ENCODE measurements around the gene ADAM8. TPM values are rescaled to one million over a fixed set of nuclear protein-coding genes. Genes with fewer than 3 reads are reported as not detected.
"Not testable (repeated sequence)": the region's sequence is repeated elsewhere in the genome, so short reads cannot be mapped to it uniquely, and the experiment has no call there.

The ADAM8 gene
- total and polyA plus RNA-seq, 4 donors: 4.4 to 79.2 (median 27.4) TPM

- no peak overlapping the region for H3K4me3 ChIP-seq
- H3K36me3 ChIP-seq (ENCODE audit: control insufficient read depth in 4 of 4, insufficient read depth in 4 of 4, low read length in 4 of 4): no peaks in the 10 kb centered on the region
- no peak for ATAC-seq (ENCODE audit: insufficient read depth, low FRiP score)
- peaks cover 0 to 7% (median 0%) of the 10 kb centered on the region in 4 donors for H3K9me3 ChIP-seq (ENCODE audit: control insufficient read depth in 4 of 4, insufficient read depth in 3 of 4, low read length in 3 of 4)
- H3K27ac ChIP-seq (ENCODE audit: low read depth in 1 of 2, low read length in 1 of 2): no peak overlapping the region
- no peak for TF ChIP-seq CTCF (IDR thresholded peaks at IDR 0.05; ENCODE audit: control extremely low read depth, extremely low read depth)
- H3K4me1 ChIP-seq (ENCODE audit: control insufficient read depth in 5 of 5, insufficient read depth in 5 of 5, low read length in 5 of 5): peaks cover 0 to 20% (median 0%) of the 10 kb centered on the region in 5 donors
- H3K27me3 ChIP-seq (ENCODE audit: control insufficient read depth in 3 of 3, insufficient read depth in 3 of 3, low read length in 2 of 3): peaks cover 32 to 67% (median 35%) of the 10 kb centered on the region in 3 donors
- no peak overlapping the region for H3K9ac ChIP-seq (ENCODE audit: insufficient read depth in 1 of 2, low read length in 2 of 2)
- no peak for DNase-seq
- 2 to 4% methylated on average over 39 to 48 of the region's 48 CpGs for WGBS, 2 donors
Observed at GRCh38 chr10:133235265-133235855, 41.3 kb downstream of the ADAM8 start.

- WGBS, 2 donors: 32 to 42% methylated on average over 7 to 8 of the region's 10 CpGs
- peaks cover 35 to 67% (median 38%) of the 10 kb centered on the region in 3 donors for H3K27me3 ChIP-seq (ENCODE audit: control insufficient read depth in 3 of 3, insufficient read depth in 3 of 3, low read length in 2 of 3)
Observed at GRCh38 chr10:133234796-133235195, 41.9 kb downstream of the ADAM8 start.

GRCh38 chr10:133231946-133232574, 44.6 kb downstream of the ADAM8 start:
- no peaks in the 10 kb centered on the region for H3K36me3 ChIP-seq (ENCODE audit: control insufficient read depth in 4 of 4, insufficient read depth in 4 of 4, low read length in 4 of 4)
- no peak for TF ChIP-seq CTCF (IDR thresholded peaks at IDR 0.05; ENCODE audit: control extremely low read depth, extremely low read depth)
- H3K27ac ChIP-seq (ENCODE audit: low read depth in 1 of 2, low read length in 1 of 2): no peak overlapping the region
- H3K9ac ChIP-seq (ENCODE audit: insufficient read depth in 1 of 2, low read length in 2 of 2): no peak overlapping the region
- DNase-seq (no peak), ATAC-seq (ENCODE audit: insufficient read depth, low FRiP score) (no peak)
- H3K4me3 ChIP-seq: no peak overlapping the region
- peaks cover 37 to 56% (median 39%) of the 10 kb centered on the region in 3 donors for H3K27me3 ChIP-seq (ENCODE audit: control insufficient read depth in 3 of 3, insufficient read depth in 3 of 3, low read length in 2 of 3)
- 53 to 60% methylated on average over 11 of the region's 11 CpGs for WGBS, 2 donors
- H3K9me3 ChIP-seq (ENCODE audit: control insufficient read depth in 4 of 4, insufficient read depth in 3 of 4, low read length in 3 of 4): peaks cover 0 to 7% (median 0%) of the 10 kb centered on the region in 4 donors
- H3K4me1 ChIP-seq (ENCODE audit: control insufficient read depth in 5 of 5, insufficient read depth in 5 of 5, low read length in 5 of 5): peaks cover 0 to 15% (median 0%) of the 10 kb centered on the region in 5 donors

More at GRCh38 chr10:133234796-133235195, 41.9 kb downstream of the ADAM8 start:
- not testable (repeated sequence) for H3K4me3 ChIP-seq; DNase-seq; H3K9me3 ChIP-seq (ENCODE audit: control insufficient read depth in 4 of 4, insufficient read depth in 3 of 4, low read length in 3 of 4); ATAC-seq (ENCODE audit: insufficient read depth, low FRiP score); H3K36me3 ChIP-seq (ENCODE audit: control insufficient read depth in 4 of 4, insufficient read depth in 4 of 4, low read length in 4 of 4); H3K27ac ChIP-seq (ENCODE audit: low read depth in 1 of 2, low read length in 1 of 2); H3K9ac ChIP-seq (ENCODE audit: insufficient read depth in 1 of 2, low read length in 2 of 2)
- H3K4me1 ChIP-seq (ENCODE audit: control insufficient read depth in 5 of 5, insufficient read depth in 5 of 5, low read length in 5 of 5): peaks cover 0 to 21% (median 0%) of the 10 kb centered on the region in 5 donors

- H3K9me3 ChIP-seq (ENCODE audit: control insufficient read depth in 4 of 4, insufficient read depth in 3 of 4, low read length in 3 of 4): peaks cover 0 to 5% (median 0%) of the 10 kb centered on the region in 4 donors
- H3K27ac ChIP-seq (ENCODE audit: low read depth in 1 of 2, low read length in 1 of 2): no peak overlapping the region
- H3K4me1 ChIP-seq (ENCODE audit: control insufficient read depth in 5 of 5, insufficient read depth in 5 of 5, low read length in 5 of 5): peaks cover 0 to 9% (median 0%) of the 10 kb centered on the region in 5 donors
- ATAC-seq (ENCODE audit: insufficient read depth, low FRiP score) (no peak), DNase-seq (no peak)
- H3K9ac ChIP-seq (ENCODE audit: insufficient read depth in 1 of 2, low read length in 2 of 2): no peak overlapping the region
- H3K36me3 ChIP-seq (ENCODE audit: control insufficient read depth in 4 of 4, insufficient read depth in 4 of 4, low read length in 4 of 4): no peaks in the 10 kb centered on the region
- WGBS, 2 donors: 22 to 23% methylated on average over 41 to 44 of the region's 44 CpGs
- H3K27me3 ChIP-seq (ENCODE audit: control insufficient read depth in 3 of 3, insufficient read depth in 3 of 3, low read length in 2 of 3): peaks cover 36 to 58% (median 39%) of the 10 kb centered on the region in 3 donors
- no peak for TF ChIP-seq CTCF (IDR thresholded peaks at IDR 0.05; ENCODE audit: control extremely low read depth, extremely low read depth)
- no peak overlapping the region for H3K4me3 ChIP-seq
Observed at GRCh38 chr10:133231244-133231945, 45.3 kb downstream of the ADAM8 start.
